HFFc6 (cell line): ENCODE results near the gene VSTM2L. TPM values are rescaled to one million over a fixed set of nuclear protein-coding genes. Genes with fewer than 3 reads are reported as not detected.
"Not testable (repeated sequence)": the region's sequence is repeated elsewhere in the genome, so short reads cannot be mapped to it uniquely, and the experiment has no call there.

Experiments
- DNase-seq: peaks from one replicate; pipeline ENCODE4 v3.0.0-alpha.2; 2018
- H3K27ac Mint-ChIP-seq: 2 replicates; pipeline ENCODE4 v1.8.0; 2020; ENCODE audit warnings: mild to moderate bottlenecking, mixed read lengths
- H3K27me3 Mint-ChIP-seq: 2 replicates; pipeline ENCODE4 v1.8.0; 2021; ENCODE audit warnings: mild to moderate bottlenecking, moderate library complexity, mixed read lengths; ENCODE audit not compliant: insufficient read depth
- H3K36me3 Mint-ChIP-seq: 2 replicates; pipeline ENCODE4 v1.8.0; 2021; ENCODE audit warnings: low read depth, mixed read lengths
- H3K4me1 Mint-ChIP-seq: 2 replicates; pipeline ENCODE4 v1.8.0; 2020; ENCODE audit warnings: low read depth, mixed read lengths
- H3K4me3 Mint-ChIP-seq: 2 replicates; pipeline ENCODE4 v1.8.0; 2020; ENCODE audit warnings: mild to moderate bottlenecking, moderate library complexity, mixed read lengths
- H3K9me3 Mint-ChIP-seq: 2 replicates; pipeline ENCODE4 v1.8.0; 2020; ENCODE audit warnings: mild to moderate bottlenecking, mixed read lengths
- long read RNA-seq: library from polyadenylated mRNA; unstranded; transcript quantifications from one replicate; pipeline ENCODE4 v2.0.0, GENCODE V29; 2019
- total RNA-seq, 6 experiments: library from RNA; stranded (reverse); fragmentation: NEBNext Ultra II Directional; extraction: Animal tissue kit (Norgen Biotek cat#: 25700); gene quantifications; 2 replicates in 1 of 6; 3 replicates in 5 of 6; pipeline ENCODE4 v1.2.3, GENCODE V29; 2021
- TF ChIP-seq, protein P1 (sequence below): fragments of 200-600 bp; sonication (generic); IDR thresholded peaks from 2 replicates; pipeline ENCODE4 v1.5.0; 2021; ENCODE audit warnings: antibody characterized with exemption, mild to moderate bottlenecking

Gene VSTM2L, protein sequence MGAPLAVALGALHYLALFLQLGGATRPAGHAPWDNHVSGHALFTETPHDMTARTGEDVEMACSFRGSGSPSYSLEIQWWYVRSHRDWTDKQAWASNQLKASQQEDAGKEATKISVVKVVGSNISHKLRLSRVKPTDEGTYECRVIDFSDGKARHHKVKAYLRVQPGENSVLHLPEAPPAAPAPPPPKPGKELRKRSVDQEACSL
- total RNA-seq: under 1 TPM in 4 of 6 experiments, not detected in 2; 0.12 to 0.95 (median 0.55) TPM
- long read RNA-seq: 0 reads

DNA sequence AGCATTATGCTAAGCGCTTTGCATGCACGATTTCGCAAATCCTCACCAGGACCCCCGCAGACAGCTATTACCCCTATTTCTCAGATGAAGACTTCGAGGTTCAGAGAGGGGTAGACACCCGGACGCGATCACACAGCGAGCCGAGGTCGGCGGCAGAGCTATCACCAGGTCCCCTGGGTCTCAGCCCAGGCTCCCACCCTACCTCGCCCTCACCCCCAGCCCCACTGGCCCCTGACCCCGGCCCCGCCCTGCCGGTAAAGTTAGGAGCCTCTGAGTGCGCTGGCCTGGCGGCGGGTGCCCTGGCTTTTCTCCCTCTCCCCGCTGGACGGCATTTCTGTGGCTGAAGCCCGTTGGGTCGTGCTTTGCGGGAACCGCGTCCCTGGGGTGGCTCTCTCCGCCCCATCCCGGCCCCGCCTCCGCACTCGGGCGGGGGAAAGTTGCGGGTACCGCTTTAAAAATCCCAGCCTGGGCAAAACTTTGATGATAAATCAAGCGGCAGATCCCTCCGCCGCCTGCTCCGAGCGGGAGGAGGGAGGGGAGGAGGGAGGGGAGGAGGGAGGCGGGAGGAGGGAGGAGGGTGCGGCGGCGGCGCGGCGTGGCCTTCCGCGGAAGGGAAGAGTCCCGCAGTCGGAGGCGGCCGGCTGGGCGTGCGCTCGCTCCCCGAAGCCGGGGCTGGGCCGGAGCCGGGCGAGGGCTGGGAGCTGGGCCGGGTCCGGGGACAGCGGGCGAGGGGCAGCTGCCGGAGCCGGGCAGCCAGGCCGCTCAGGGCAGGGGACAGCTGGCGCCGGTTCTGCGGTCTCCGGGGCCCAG, at the start of gene VSTM2L:
Gene VSTM2L (plus strand): TSS at position 624 of the 810 bp plus-strand sequence. CDS start 224 bp downstream, outside the sequence.
- H3K36me3 Mint-ChIP-seq: no peaks in the 10 kb centered on the region
- H3K4me3 Mint-ChIP-seq: peak within 1 kb of the TSS; percentile 71
- TF ChIP-seq, protein P1, sequence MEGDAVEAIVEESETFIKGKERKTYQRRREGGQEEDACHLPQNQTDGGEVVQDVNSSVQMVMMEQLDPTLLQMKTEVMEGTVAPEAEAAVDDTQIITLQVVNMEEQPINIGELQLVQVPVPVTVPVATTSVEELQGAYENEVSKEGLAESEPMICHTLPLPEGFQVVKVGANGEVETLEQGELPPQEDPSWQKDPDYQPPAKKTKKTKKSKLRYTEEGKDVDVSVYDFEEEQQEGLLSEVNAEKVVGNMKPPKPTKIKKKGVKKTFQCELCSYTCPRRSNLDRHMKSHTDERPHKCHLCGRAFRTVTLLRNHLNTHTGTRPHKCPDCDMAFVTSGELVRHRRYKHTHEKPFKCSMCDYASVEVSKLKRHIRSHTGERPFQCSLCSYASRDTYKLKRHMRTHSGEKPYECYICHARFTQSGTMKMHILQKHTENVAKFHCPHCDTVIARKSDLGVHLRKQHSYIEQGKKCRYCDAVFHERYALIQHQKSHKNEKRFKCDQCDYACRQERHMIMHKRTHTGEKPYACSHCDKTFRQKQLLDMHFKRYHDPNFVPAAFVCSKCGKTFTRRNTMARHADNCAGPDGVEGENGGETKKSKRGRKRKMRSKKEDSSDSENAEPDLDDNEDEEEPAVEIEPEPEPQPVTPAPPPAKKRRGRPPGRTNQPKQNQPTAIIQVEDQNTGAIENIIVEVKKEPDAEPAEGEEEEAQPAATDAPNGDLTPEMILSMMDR: no peak
- no peaks in the 10 kb centered on the region; the same call in 1 of the 2 replicates for H3K9me3 Mint-ChIP-seq
- H3K27me3 Mint-ChIP-seq: peaks cover 41% of the 10 kb centered on the region
- DNase-seq: peak; percentile 18
- peaks cover 17% of the 10 kb centered on the region for H3K4me1 Mint-ChIP-seq
- H3K27ac Mint-ChIP-seq: no peak within 1 kb of the TSS

DNA sequence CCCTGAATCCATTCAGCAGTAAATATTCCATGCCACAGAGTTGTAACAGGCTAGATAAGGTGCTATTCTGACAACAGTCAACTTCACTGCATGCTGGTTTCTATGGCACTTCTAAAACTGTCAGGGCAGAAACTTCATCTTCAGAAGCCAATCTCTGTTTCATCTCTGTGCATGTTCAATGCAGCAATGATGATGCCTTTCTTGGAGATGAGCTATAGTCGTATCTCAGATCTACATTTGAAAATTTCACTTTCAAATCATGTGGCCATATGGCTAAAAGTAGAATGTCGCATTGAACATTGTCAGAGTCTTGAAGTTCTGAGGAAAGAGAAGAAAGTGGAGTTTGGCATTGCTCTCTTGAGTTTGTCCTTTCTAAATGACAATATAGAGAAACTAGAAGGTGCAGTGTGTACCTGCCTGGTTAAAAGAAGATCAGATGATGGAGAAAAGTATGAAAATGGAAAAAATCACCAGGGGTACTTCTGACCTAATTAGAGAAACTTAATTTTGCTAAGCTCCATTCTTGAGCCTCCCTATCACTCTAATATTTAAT, 49.0 kb upstream of the VSTM2L start:
- DNase-seq: no peak
- Mint-ChIP-seq H3K4me1 (peaks cover 33% of the 10 kb centered on the region), H3K27me3 (peaks cover 2% of the 10 kb centered on the region; the same call in 1 of the 2 replicates), H3K36me3 (0 out of 2 replicates have a peak, but pooled peaks cover 6% of the 10 kb centered on the region), H3K4me3 (no peak overlapping the region), H3K27ac (no peak overlapping the region), H3K9me3 (no peaks in the 10 kb centered on the region)
- TF ChIP-seq, protein P1: no peak

DNA sequence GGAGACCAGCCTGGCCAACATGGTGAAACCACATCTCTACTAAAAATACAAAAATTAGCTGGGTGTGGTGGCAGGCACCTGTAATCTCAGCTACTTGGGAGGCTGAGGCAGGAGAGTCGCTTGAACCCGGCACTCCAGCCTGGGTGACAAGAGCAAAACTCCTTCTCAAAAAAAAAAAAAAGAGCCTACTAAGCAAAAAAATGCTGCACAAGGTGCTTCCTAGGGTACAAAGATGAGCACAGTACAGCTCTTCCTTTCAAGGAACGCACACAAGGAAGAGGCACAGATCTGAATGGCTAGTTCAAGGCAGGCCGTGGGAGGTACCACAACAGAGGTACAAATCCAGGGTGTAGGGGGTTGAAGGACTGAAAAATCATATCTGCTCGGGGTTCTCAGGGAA, 46.9 kb upstream of the VSTM2L start:
- peak overlapping the region; percentile 87 for H3K27ac Mint-ChIP-seq
- peaks cover 12% of the 10 kb centered on the region for H3K36me3 Mint-ChIP-seq
- H3K27me3 Mint-ChIP-seq, H3K4me3 Mint-ChIP-seq, H3K9me3 Mint-ChIP-seq, DNase-seq: not testable (repeated sequence)
- peaks cover 25% of the 10 kb centered on the region for H3K4me1 Mint-ChIP-seq

DNA sequence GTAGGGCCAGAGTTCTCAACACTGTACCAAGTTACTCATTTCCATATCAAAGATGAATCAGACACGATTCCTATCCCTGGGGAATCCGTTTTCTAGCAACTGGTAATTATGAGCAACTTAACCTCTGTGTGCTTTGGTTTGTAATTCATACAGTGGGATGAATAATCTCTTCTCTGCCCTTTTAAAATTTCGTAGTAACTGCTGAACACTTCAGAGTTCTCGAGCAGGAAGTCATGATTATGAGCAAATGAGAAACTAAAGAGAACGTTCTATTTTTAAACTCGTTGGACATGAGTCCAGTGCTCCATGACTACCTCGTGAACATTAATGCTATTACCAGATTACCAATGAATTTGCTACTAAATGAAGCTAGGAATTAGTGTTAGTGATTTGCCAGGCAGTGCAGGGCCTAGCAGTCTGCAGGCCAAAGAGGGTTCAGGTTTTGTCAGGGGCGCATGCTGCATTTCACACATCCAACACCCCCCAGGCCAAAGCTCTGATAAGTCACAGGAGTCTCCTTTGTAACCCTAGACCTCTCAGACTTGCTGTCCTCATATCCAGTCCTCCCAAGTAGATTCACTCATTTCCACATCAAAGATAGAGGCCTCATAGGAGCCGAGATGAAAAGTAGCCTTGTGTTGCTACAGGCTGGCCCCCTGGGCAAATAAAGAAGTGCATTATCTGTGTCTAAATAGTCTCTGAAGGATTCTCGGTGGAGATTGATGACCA, 45.8 kb upstream of the VSTM2L start:
- peaks cover 2% of the 10 kb centered on the region; the same call in 1 of the 2 replicates for H3K27me3 Mint-ChIP-seq
- peaks cover 12% of the 10 kb centered on the region for H3K36me3 Mint-ChIP-seq
- H3K4me1 Mint-ChIP-seq: peaks cover 25% of the 10 kb centered on the region
- no peaks in the 10 kb centered on the region for H3K9me3 Mint-ChIP-seq
- H3K27ac Mint-ChIP-seq: peak overlapping the region; percentile 87
- DNase-seq: peak; percentile 83
- peak overlapping the region; percentile 40; the same call in 1 of the 2 replicates for H3K4me3 Mint-ChIP-seq
- TF ChIP-seq, protein P1: no peak

DNA sequence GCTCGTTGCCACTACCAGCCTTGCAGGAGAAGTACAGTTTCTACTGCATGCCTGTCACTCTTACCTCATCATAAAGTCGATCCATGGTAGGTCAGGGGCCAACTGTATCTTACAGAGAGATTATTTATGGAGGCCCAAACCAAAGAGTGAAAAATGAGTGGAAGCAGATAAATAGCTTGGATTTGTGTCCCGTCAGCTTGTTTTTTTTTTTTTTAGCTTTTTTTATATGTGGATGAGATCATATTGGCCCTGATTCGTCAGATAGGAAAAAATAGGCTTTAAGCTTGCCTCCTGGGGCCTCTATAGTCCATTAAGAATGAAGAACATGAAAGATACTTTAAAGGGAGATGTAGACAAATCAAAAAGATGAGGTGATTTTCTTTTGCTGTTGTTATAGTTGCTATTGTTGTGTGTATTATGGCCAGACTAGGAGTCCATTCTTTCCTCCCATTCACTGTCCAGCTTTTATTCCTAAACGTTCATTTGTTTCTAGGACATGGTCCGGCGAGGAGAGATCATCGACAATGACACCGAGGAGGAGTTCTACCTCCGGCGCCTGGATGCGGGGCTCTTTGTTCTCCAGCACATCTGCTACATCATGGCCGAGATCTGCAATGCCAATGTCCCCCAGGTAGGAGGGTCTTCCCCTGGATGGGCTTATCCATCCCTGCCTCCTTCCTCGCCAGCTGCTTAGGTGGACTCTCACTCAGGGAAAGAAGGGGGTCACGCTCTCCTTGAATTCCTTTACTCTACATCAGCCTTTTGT, 43.3 kb upstream of the VSTM2L start:
- Mint-ChIP-seq H3K9me3 (no peaks in the 10 kb centered on the region), H3K36me3 (peaks cover 19% of the 10 kb centered on the region)

More for the DNA sequence above, 43.3 kb upstream of the VSTM2L start:
- DNase-seq: no peak
- no peak overlapping the region for H3K4me3 Mint-ChIP-seq
- no peak overlapping the region for H3K27ac Mint-ChIP-seq
- H3K4me1 Mint-ChIP-seq: peaks cover 25% of the 10 kb centered on the region
- H3K27me3 Mint-ChIP-seq: peaks cover 2% of the 10 kb centered on the region; the same call in 1 of the 2 replicates
- TF ChIP-seq, protein P1: no peak
